NOMO-1 treated with dmso at 0.1 percent for 144 hours (cell line): ENCODE data around the gene ADRB2.
A peak's percentile ranks its signal among the peaks of the same experiment; 100 is the strongest.

Source experiments
- DNase-seq: peaks from one replicate; lab custom pipeline; 2025; ENCODE audit not compliant: unreplicated experiment; lab: John Stamatoyannopoulos, UW

ADRB2 gene

DNA sequence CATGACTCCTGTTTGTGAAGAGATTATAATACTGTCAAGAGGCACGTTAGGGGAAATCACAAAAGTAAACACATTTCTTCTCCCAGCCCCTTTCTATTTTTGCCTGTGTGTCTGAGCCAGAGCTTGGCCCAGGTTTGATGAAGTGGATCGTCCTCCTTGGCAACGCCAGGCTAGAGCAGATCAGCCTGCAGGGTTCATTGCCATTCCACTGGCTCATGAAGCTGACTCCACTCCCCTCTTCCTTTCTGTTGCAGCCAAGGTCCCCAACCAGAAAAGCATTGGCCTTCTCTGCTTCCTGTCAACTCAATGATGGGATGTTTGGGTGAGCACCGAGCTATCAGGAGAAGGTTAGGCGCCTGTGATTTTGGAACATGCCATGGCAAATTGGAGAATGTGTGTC is 3.3 kb downstream of the ADRB2 start:
- no peak for DNase-seq

GRCh38 chr5:148830211-148830610 is 3.8 kb downstream of the ADRB2 start:
- no peak for DNase-seq

- peak; percentile 58 for DNase-seq
These were observed 5.5 kb downstream of the ADRB2 start for GRCh38 chr5:148831590-148832565.

DNA sequence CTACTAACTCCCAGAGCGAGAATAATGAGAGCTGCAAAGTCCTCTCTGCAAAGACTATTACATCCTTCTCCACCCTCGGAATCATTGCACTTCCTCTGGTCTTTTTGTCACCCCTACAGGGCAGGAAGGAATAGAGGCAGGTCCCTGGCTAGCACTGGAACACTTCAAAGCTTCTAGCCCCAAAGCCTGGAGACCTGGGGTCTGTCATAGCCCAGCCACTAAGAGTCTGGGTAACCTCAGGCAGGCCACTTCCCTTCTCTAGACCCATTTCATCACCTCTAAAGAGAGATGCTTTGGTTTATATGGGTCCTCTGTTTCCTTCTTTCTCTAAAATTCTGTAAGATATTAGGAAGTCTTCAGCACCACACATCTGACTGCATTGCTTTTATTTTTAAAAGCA is 6.7 kb downstream of the ADRB2 start:
- no peak for DNase-seq

DNA sequence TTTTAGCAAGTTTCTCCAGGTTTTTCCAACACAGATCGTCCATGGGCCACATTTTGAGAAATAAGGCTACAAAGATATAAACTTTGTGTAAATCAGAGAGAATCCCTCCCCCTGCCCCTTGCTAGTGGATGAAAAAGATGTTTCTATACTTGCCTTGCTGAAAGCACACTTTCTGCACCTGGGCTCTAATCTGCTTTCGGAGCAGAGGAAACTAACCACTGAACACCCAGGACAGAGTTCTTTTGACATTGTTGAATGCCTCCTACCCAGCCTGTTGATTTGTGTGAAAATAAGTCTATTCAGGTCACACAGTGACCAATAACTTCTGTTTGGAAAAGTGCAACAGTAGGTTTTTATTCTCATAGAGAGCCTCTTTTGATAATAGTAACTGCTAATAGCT is 7.5 kb downstream of the ADRB2 start:
- no peak for DNase-seq

DNA sequence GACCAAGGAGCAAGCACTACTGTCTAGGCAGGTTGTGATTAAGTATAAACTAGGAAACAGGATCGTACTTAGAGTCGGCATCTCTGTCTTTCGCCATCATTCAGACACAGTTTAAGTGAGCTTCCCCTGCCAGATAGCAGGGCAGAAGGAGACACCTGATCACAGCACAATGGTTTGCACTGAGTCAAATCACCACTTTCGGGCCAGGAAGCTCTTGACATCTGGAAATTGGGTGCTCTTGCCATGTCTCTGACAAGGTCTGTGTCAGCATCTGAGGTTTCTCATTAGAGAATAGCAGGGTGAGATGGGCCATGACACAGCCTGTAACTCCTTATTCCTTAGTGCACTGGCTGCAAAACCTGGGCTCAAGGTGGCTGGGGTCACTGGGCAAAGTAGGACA is 8.3 kb downstream of the ADRB2 start:
- no peak for DNase-seq

DNA sequence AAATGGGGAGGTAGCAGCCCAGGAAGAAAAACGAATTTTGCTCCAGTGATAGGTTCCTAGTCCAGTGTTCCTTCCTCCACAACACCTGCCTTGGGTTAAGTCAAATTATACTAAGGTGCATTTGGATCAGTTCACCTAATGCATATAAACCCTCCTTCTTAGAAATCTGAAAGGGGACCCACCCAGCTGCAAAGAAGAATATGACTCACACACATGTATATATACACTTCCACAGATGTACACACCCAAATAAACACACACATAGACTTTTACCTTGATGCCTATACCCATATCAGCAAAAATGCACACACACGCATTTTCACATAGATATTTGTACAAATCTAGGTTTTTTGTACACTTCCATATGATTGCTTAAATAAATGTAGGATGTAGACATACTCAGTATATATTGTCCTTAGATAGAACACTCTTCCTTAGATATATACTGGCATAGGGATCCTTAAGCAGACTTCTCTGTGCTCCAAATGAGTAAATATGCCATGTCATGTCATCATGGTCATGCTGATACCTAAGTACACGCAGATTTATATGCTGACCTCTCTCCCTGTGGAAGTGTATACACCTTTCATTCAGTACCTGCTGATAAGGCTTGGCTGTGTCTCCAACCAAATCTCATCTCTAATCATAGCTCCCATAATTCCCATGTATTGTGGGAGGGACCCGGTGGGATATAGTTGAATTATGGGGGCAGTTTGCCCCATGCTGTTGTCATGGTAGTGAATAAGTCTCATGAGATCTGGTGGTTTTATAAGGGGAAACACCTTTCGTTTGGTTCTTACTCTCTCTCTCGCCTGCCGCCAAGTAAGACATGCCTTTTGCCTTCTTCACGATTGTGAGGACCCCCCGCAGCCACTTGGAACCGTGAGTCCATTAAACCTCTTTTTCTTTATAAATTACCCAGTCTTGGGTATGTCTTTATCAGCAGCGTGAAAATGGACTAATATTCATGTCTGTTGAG is 10.2 kb downstream of the ADRB2 start:
- no peak for DNase-seq

- DNase-seq, result no peak
These were observed 11.0 kb downstream of the ADRB2 start for GRCh38 chr5:148837383-148837782.

GRCh38 chr5:148838357-148838756 is 11.9 kb downstream of the ADRB2 start:
- no peak for DNase-seq

DNA sequence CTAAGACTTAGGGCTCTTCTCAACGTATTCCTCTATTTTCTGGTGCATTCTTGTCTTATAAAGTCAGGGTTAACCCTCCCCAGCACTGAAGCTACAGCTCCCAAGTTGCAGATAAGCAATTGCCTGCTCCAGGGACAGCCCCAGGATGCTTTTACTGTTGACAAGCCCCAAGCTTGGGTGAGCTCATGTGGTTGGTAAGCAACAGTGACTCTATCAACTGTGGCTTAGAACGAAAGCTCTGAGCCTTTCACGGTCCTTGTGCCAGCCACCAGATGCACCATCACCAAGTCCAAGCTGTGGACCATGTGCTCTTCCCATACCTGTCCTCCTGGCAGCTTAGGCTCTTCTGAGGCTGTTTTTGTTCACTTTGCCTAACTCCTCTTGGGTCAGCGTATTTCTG is 13.5 kb downstream of the ADRB2 start:
- DNase-seq, result no peak

- DNase-seq, result no peak
These were observed 14.1 kb downstream of the ADRB2 start for GRCh38 chr5:148840531-148840930.

- no peak for DNase-seq
These were observed 15.1 kb downstream of the ADRB2 start for GRCh38 chr5:148841519-148841918.

GRCh38 chr5:148842161-148842560 is 15.8 kb downstream of the ADRB2 start:
- DNase-seq, result no peak

- DNase-seq, result no peak
These were observed 17.3 kb downstream of the ADRB2 start for GRCh38 chr5:148843510-148844318.

DNA sequence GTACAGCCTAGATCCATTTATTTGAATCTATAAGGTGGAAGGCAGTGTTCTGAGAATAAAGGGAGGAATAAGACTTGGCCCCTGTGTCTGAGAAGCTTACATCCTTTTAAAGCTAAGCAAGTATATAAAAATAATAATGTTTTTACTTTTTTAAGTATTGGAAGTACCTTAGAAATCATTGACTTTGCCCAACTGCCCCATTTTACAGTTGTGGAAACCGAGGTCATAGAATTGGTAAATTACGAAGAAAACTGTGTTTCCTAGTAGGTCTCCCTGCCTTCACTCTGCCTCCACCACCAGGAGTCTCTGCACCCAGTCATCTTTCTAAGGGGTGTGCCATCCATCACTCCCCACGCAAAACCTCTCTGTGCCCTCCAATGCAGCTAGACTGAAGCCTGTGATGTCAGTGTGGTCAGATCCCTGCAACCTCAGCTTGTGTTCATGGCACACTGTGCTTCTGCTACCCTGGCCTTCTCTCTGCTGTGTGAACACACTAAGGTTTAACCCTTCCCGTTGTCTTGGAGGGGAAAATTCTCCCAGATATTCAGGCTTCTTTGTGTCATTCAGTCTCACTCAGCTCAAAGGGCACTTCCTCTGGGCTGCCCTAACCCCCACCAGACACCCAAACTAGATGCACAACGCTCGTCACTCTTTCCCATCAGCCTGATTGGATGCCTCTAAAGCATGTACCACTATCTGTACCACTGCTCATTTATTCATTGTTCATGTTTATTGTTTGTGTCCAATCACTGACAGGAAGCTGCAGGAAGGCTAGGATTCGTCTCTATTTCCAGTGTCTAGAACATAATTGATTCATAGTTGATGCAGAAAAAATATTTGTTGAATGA is 18.2 kb downstream of the ADRB2 start:
- DNase-seq, result no peak

DNA sequence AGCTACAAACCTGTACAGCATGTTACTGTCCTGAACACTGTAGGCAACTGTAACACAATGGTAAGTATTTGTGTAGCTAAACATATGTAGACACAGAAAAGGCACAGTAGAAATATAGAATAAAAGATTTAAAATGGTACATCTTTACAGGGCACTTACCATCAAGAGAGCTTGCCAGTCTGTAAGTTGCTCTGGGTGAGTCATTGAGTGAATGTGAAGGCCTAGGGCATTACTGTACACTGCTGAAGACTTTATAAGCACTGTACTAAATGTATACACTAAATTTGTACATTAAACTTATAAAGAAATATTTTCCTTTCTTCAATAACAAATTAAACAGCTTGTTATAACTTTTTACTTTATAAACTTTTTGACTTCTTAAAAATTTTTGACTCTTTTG is 20.5 kb downstream of the ADRB2 start:
- no peak for DNase-seq

DNA sequence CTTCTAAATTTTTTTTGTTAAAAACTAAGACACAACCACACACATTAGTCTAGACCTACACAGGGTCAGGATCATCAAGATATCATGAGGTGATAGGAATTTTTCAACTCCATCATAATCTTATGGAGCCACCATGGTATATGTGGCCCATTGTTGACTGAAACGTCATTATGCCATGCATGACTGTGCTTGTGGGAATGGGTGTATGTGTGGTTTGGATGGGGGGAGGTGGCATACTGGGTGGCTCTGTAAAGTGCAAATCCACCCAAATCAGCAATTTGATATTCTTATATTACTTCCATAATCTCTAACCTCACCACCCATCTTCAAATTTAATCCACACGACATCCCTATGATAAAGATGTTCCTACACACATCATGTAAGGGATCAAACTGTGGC is 21.0 kb downstream of the ADRB2 start:
- no peak for DNase-seq

DNA sequence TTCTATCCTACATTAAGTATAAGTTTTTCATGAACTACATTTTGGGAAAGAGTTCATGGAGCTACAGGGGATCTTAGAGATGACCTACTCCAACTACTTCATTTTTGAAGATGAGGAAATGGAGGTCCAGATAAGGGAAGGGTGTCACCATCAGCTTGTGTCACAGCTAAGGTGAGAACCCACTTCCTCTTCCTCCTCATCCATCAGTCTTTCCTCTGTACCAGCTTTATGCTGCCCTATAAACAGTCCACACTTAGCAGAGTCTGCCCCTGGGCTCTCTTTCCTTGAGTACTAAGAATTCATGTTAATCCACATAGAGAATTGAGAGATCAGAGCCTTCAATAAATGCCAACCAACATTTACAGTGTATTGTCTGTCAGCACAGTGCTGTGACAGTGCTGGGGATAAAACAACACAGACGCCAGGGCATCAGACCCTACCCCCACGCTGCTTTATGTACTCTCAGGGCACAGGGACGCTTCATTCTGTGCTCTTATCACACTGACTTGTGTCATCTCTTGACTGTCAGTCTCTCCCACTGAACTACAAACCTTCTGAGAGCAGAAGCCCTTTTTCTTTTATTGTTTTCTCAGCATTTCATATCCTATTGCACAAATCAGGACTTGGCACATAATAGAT is 22.1 kb downstream of the ADRB2 start:
- DNase-seq, result no peak

DNA sequence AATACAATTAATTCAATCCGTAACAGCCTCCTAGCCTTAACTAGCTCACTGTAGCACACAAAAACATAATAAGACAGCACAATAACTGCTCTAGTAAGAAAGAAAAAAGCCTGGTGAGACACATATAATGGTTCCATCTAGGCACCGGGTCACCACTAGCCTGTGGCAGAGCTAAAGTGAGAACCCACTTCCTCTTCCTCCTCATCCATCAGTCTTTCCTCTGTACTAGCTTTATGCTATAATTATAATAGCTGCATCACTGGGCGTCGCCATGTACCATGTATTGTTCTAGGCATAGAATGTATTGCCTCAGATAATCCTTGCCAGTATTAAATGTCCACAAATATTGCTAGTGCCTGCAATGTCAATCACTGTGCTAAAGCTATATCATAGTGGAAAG is 23.1 kb downstream of the ADRB2 start:
- peak; percentile 25 for DNase-seq

- DNase-seq, result no peak
These were observed 24.4 kb downstream of the ADRB2 start for GRCh38 chr5:148850836-148851235.
